H1 (cell line): ENCODE data around the gene RHOBTB1. TPM values are rescaled to one million over a fixed set of nuclear protein-coding genes. Genes with fewer than 3 reads are reported as not detected.

Experiments
- CBX5 ChIP-seq: fragments of 300-800, 300-1000 bp; sonication (generic); IDR thresholded peaks from 2 replicates; pipeline ENCODE4 v1.7.1; 2016; ENCODE audit warnings: antibody characterized with exemption, low read length, low read depth
- GABPA ChIP-seq: IDR thresholded peaks from 2 replicates; pipeline ENCODE4 v1.6.1; 2011; ENCODE audit warnings: mild to moderate bottlenecking, low read length, moderate library complexity, borderline replicate concordance; ENCODE audit not compliant: insufficient read depth
- HDAC2 ChIP-seq, 2 experiments: fragments of 300-600 bp in 1 of 2; sonication (generic) in 1 of 2; IDR thresholded peaks; 2 replicates each; pipeline ENCODE4 v1.6.1; 2011 to 2012; ENCODE audit warnings: low read depth in 2 of 2, low read length in 2 of 2, mild to moderate bottlenecking in 2 of 2, moderate library complexity in 2 of 2, borderline replicate concordance in 1 of 2, inconsistent platforms in 1 of 2
- SIN3A ChIP-seq, 2 experiments: IDR thresholded peaks in 1 of 2; conservative IDR thresholded peaks in 1 of 2; 2 replicates each; pipeline ENCODE4 v1.6.1; 2011 to 2012; ENCODE audit warnings: low read length in 2 of 2, improper control_type of control experiment in 1 of 2, low read depth in 1 of 2, mild to moderate bottlenecking in 1 of 2
- SRF ChIP-seq: IDR thresholded peaks from 2 replicates; pipeline ENCODE4 v1.6.1; 2011; ENCODE audit warnings: mild to moderate bottlenecking, low read depth, low read length, moderate library complexity
- polyA plus RNA-seq, 7 experiments: library from polyadenylated mRNA; depleted of rRNA in 3 of 7; stranded (reverse) in 5 of 7; unstranded in 2 of 7; fragments of >200 nt in 5 of 7; fragments of 200-250 nt in 2 of 7; gene quantifications; 1 replicate in 5 of 7; 2 replicates in 1 of 7; 4 replicates in 1 of 7; pipeline versions ENCODE4 v1.2.1 to v1.2.3, GENCODE V29; 2011 to 2013; ENCODE audit warnings: missing spikeins in 2 of 7, mixed read lengths in 2 of 7
- total RNA-seq: library from RNA; stranded (reverse); fragmentation: NEBNext Ultra II Directional; extraction: Animal tissue kit (Norgen Biotek cat#: 25700); gene quantifications from 2 replicates; pipeline ENCODE4 v1.2.1, GENCODE V29; 2021
- TF ChIP-seq, protein P1 (sequence below): IDR thresholded peaks from 2 replicates; pipeline ENCODE4 v1.6.1; 2011; ENCODE audit warnings: low read length, improper control_type of control experiment

Gene RHOBTB1
- total and polyA plus RNA-seq, 2 of the 8 experiments (the other 6 are each of a cell fraction or from before 2014, with no cell fraction given), result 6.1 to 7.4 TPM

DNA sequence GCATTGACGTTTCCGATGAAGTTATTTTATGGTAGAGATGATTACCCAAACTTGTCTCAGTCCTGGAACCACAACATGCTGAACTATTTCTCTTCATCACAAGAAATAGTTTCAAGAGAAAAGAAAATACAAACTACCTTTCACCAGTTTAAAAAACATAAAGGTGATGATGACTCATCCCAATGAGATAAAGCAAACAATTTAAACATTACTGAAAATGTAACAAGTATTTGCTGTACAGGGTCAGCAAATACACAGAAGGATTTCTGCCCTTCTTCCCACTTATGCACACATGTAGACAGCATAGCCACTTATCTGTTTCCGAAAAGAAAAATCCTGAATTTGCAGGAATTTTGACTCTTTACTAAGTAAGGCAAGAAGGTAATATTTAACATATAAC is 50.8 kb downstream of the RHOBTB1 start (continued):
- TF ChIP-seq, protein P1, sequence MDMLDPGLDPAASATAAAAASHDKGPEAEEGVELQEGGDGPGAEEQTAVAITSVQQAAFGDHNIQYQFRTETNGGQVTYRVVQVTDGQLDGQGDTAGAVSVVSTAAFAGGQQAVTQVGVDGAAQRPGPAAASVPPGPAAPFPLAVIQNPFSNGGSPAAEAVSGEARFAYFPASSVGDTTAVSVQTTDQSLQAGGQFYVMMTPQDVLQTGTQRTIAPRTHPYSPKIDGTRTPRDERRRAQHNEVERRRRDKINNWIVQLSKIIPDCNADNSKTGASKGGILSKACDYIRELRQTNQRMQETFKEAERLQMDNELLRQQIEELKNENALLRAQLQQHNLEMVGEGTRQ, result no peak
- TF ChIP-seq HDAC2 (IDR thresholded peaks at IDR 0.05; ENCODE audit: borderline replicate concordance in 1 of 2, low read depth in 2 of 2, low read length in 2 of 2) (no peak), CBX5 (no peak), GABPA (no peak), SRF (no peak), SIN3A (conservative IDR thresholded peaks at IDR 0.05 in 1 of 2, IDR thresholded peaks at IDR 0.05 in 1 of 2; ENCODE audit: low read depth in 1 of 2, low read length in 2 of 2) (no peak)
